Measurements from ENCODE around the gene CYP3A4. TPM values are rescaled to one million over a fixed set of nuclear protein-coding genes. Genes with fewer than 3 reads are reported as not detected.

The CYP3A4 gene
- total RNA-seq, 1 donor = not detected

Small RNA genes within 50 kb of the gene (small RNA-seq; reads per million reads assigned to genes)
- gene CYP3A137P = not detected

Other genes with a start within 250 kb of the CYP3A4 start
- gene FAM200A, start 232.1 kb downstream of the CYP3A4 start, total RNA-seq (ENCODE audit: low replicate concordance) = 5.9 and 8.9 TPM in 2 replicates
- gene ZNF655, start 225.5 kb downstream of the CYP3A4 start, total RNA-seq (ENCODE audit: low replicate concordance) = 54.2 and 76.0 TPM in 2 replicates
- gene TMEM225B, start 185.9 kb downstream of the CYP3A4 start, total RNA-seq (ENCODE audit: low replicate concordance) = 0.54 TPM in 1 of 2 replicates, not detected in the other
- 8.1 and 22.0 TPM in 2 replicates for gene ZSCAN25, start 167.2 kb downstream of the CYP3A4 start, total RNA-seq (ENCODE audit: low replicate concordance)
- gene CYP3A5, start 104.2 kb downstream of the CYP3A4 start, total RNA-seq (ENCODE audit: low replicate concordance) = 1.1 and 2.9 TPM in 2 replicates
- 0.74 TPM in 1 of 2 replicates, not detected in the other for gene CYP3A7, start 49.0 kb downstream of the CYP3A4 start, total RNA-seq (ENCODE audit: low replicate concordance)
- gene CYP3A43, start 43.8 kb upstream of the CYP3A4 start, total RNA-seq (ENCODE audit: low replicate concordance) = not detected in 2 replicates
- 0.63 and 0.65 TPM in 2 replicates for gene OR2AE1, start 92.8 kb upstream of the CYP3A4 start, total RNA-seq (ENCODE audit: low replicate concordance)
- gene TRIM4, start 135.3 kb upstream of the CYP3A4 start, total RNA-seq (ENCODE audit: low replicate concordance) = 26.3 and 34.8 TPM in 2 replicates
- not detected in 2 replicates for gene GJC3, start 145.4 kb upstream of the CYP3A4 start, total RNA-seq (ENCODE audit: low replicate concordance)
- gene AZGP1, start 191.8 kb upstream of the CYP3A4 start, total RNA-seq (ENCODE audit: low replicate concordance) = not detected in 2 replicates
- gene ZKSCAN1, start 231.4 kb upstream of the CYP3A4 start, total RNA-seq (ENCODE audit: low replicate concordance) = 28.9 and 41.9 TPM in 2 replicates

Data from fibroblast of the aortic adventitia (primary cell).